Lower leg skin (tissue), 3 donors: Measurements from ENCODE around the gene BTBD16.

Experiments used
- CTCF ChIP-seq, 3 donors: fragments of 450-650 bp; IDR thresholded peaks; one replicate each; pipeline ENCODE4 v1.5.1; 2016; ENCODE audit warnings: antibody characterized with exemption in 3 of 3, mild to moderate bottlenecking in 3 of 3, moderate library complexity in 2 of 3
- POLR2A ChIP-seq, 2 donors: fragments of 450-650 bp; IDR thresholded peaks; one replicate each; pipeline ENCODE4 v1.6.1; 2016 to 2017; ENCODE audit warnings: antibody characterized with exemption in 2 of 2, mild to moderate bottlenecking in 1 of 2, moderate library complexity in 1 of 2

DNA sequence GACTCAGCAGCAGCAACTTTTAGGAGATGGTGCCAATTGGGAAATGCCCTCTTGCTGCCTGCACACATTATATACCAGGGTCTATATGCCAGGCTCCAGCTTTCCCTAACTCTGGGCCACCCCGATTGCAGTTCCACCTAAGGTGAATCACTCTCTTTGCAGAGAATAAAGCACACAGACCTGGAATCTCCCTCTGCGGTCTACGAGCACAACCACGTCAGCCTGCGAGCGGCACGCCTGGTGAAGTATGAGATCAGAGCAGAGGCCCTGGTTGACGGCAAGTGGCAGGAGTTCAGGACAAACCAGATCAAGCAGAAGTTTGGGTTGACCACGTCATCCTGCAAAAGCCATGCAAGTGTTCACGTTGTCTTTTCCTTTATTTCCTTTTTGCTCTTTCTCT, 65.2 kb downstream of the BTBD16 start:
- TF ChIP-seq CTCF (IDR thresholded peaks at IDR 0.05): no peak
- TF ChIP-seq POLR2A (IDR thresholded peaks at IDR 0.05): no peak
